GM23338 (cell line): ENCODE measurements around the gene PSMA7. TPM values are rescaled to one million over a fixed set of nuclear protein-coding genes. Genes with fewer than 3 reads are reported as not detected.

Experiments
- ATAC-seq: fragments of 200-7000 bp; cut with Tn5 transposase; 3 replicates; pipeline ENCODE4 v1.9.1; 2020
- DNase-seq: peaks from one replicate; pipeline ENCODE4 v3.0.0-alpha.2; 2015; ENCODE audit warnings: low spot score
- H2AFZ ChIP-seq: fragments of 200-600 bp; sonication (generic); 2 replicates; pipeline ENCODE4 v1.8.0; 2016; ENCODE audit warnings: antibody characterized with exemption, mild to moderate bottlenecking, moderate library complexity
- H3F3A ChIP-seq: fragments of 200-600 bp; sonication (generic); replicated peaks from 2 replicates; pipeline ENCODE4 v1.8.0; 2017; ENCODE audit warnings: antibody characterized with exemption, mixed run types, low read depth
- H3K27ac ChIP-seq: fragments of 200-600 bp; sonication (generic); 2 replicates; pipeline ENCODE4 v1.6.1; 2016; ENCODE audit warnings: low read depth
- H3K27me3 ChIP-seq: fragments of 200-600 bp; sonication (generic); 2 replicates; pipeline ENCODE4 v1.8.0; 2016; ENCODE audit warnings: mild to moderate bottlenecking, mixed run types, moderate library complexity; ENCODE audit not compliant: insufficient read depth
- H3K36me3 ChIP-seq: fragments of 200-600 bp; sonication (generic); 2 replicates; pipeline ENCODE4 v1.8.0; 2016; ENCODE audit warnings: mild to moderate bottlenecking; ENCODE audit not compliant: insufficient read depth
- H3K4me1 ChIP-seq: fragments of 200-600 bp; sonication (generic); 2 replicates; pipeline ENCODE4 v1.8.0; 2016; ENCODE audit warnings: mild to moderate bottlenecking, moderate library complexity; ENCODE audit not compliant: insufficient read depth
- H3K4me2 ChIP-seq: fragments of 200-600 bp; sonication (generic); 2 replicates; pipeline ENCODE4 v1.7.1; 2017; ENCODE audit warnings: mixed run types
- H3K4me3 ChIP-seq: fragments of 200-600 bp; sonication (generic); 2 replicates; pipeline ENCODE4 v1.6.1; 2016; ENCODE audit warnings: mixed run types
- H3K79me2 ChIP-seq: fragments of 200-600 bp; sonication (generic); replicated peaks from 2 replicates; pipeline ENCODE4 v1.8.0; 2017; ENCODE audit warnings: mild to moderate bottlenecking; ENCODE audit not compliant: insufficient read depth
- H3K9me2 ChIP-seq: fragments of 200-600 bp; sonication (generic); 2 replicates; pipeline ENCODE4 v1.8.0; 2017; ENCODE audit not compliant: insufficient read depth
- H4K20me1 ChIP-seq: fragments of 200-600 bp; sonication (generic); replicated peaks from 2 replicates; pipeline ENCODE4 v1.8.0; 2017; ENCODE audit warnings: mild to moderate bottlenecking; ENCODE audit not compliant: insufficient read depth
- H3K27ac Mint-ChIP-seq: 2 replicates; pipeline ENCODE4 v1.8.0; 2020; ENCODE audit warnings: inconsistent platforms, mild to moderate bottlenecking, moderate library complexity, mixed read lengths
- H3K27me3 Mint-ChIP-seq: 3 replicates; pipeline ENCODE4 v1.8.0; 2022; ENCODE audit warnings: low read depth, mild to moderate bottlenecking, moderate library complexity, mixed read lengths, inconsistent platforms; ENCODE audit not compliant: insufficient read depth, poor library complexity
- H3K36me3 Mint-ChIP-seq: 3 replicates; pipeline ENCODE4 v1.8.0; 2021; ENCODE audit warnings: low read depth, mild to moderate bottlenecking, inconsistent platforms, moderate library complexity, mixed read lengths
- H3K4me1 Mint-ChIP-seq: 3 replicates; pipeline ENCODE4 v1.8.0; 2020; ENCODE audit warnings: mild to moderate bottlenecking, inconsistent platforms, mixed read lengths
- H3K4me3 Mint-ChIP-seq: 3 replicates; pipeline ENCODE4 v1.8.0; 2021; ENCODE audit warnings: moderate library complexity, mild to moderate bottlenecking, inconsistent platforms, mixed read lengths
- H3K9me3 Mint-ChIP-seq: 3 replicates; pipeline ENCODE4 v1.8.0; 2020; ENCODE audit warnings: moderate library complexity, mild to moderate bottlenecking, inconsistent platforms, mixed read lengths
- CREB1 ChIP-seq: fragments of 250-450 bp; sonication (Bioruptor Pico); IDR thresholded peaks from 2 replicates; pipeline ENCODE4 v1.5.0; 2020; ENCODE audit warnings: low read depth, mild to moderate bottlenecking, moderate library complexity
- EZH2 ChIP-seq: fragments of 200-600 bp; sonication (generic); IDR thresholded peaks from one replicate; pipeline ENCODE4 v1.8.0; 2017; ENCODE audit warnings: antibody characterized with exemption, mild to moderate bottlenecking, low read depth; ENCODE audit not compliant: unreplicated experiment
- EZH2phosphoT487 ChIP-seq: fragments of 200-600 bp; sonication (generic); IDR thresholded peaks from one replicate; pipeline ENCODE4 v1.8.1; 2018; ENCODE audit warnings: antibody characterized with exemption; ENCODE audit not compliant: unreplicated experiment
- JUNB ChIP-seq: IDR thresholded peaks from one replicate; pipeline ENCODE4 v1.6.1; 2016; ENCODE audit warnings: antibody characterized with exemption; ENCODE audit not compliant: unreplicated experiment
- NANOG ChIP-seq: IDR thresholded peaks from 2 replicates; pipeline ENCODE4 v1.6.1; 2016; ENCODE audit warnings: antibody characterized with exemption, borderline replicate concordance
- POLR2AphosphoS5 ChIP-seq: IDR thresholded peaks from 2 replicates; pipeline ENCODE4 v1.6.1; 2016; ENCODE audit warnings: antibody characterized with exemption, low read depth
- ZNF114 ChIP-seq: fragments of 250-450 bp; sonication (Bioruptor Pico); IDR thresholded peaks from 2 replicates; pipeline ENCODE4 v1.5.0; 2020; ENCODE audit warnings: mild to moderate bottlenecking, moderate library complexity
- ZNF331 ChIP-seq: fragments of 250-450 bp; sonication (Bioruptor Pico); IDR thresholded peaks from 2 replicates; pipeline ENCODE4 v1.5.0; 2020; ENCODE audit warnings: low read depth, mild to moderate bottlenecking, moderate library complexity
- polyA plus RNA-seq: library from polyadenylated mRNA; unstranded; fragments of >200 nt; fragmentation: Nextera tagmentation; extraction: Ambion mirVana; gene quantifications from 2 replicates; pipeline ENCODE4 v1.2.1, GENCODE V29; 2016
- total RNA-seq: library from RNA; depleted of rRNA; stranded (reverse); fragments of >200 nt; shearing (Covaris generic); gene quantifications from 2 replicates; pipeline ENCODE4 v1.2.3, GENCODE V29; 2014
- TF ChIP-seq, protein P1 (sequence below): IDR thresholded peaks from 2 replicates; pipeline ENCODE4 v1.6.1; 2016; ENCODE audit warnings: antibody characterized with exemption
- TF ChIP-seq, protein P2 (sequence below), 2 experiments: fragments of 200-600 bp in 1 of 2; sonication (generic) in 1 of 2; conservative IDR thresholded peaks; 2 replicates each; pipeline versions ENCODE4 v1.5.1 to v1.6.1; 2016 to 2017; ENCODE audit warnings: antibody characterized with exemption in 2 of 2, low read depth in 2 of 2, mild to moderate bottlenecking in 2 of 2, moderate library complexity in 1 of 2

PSMA7 gene
- total and polyA plus RNA-seq, 2 experiments from 2014 or later = 357 to 628 TPM

DNA sequence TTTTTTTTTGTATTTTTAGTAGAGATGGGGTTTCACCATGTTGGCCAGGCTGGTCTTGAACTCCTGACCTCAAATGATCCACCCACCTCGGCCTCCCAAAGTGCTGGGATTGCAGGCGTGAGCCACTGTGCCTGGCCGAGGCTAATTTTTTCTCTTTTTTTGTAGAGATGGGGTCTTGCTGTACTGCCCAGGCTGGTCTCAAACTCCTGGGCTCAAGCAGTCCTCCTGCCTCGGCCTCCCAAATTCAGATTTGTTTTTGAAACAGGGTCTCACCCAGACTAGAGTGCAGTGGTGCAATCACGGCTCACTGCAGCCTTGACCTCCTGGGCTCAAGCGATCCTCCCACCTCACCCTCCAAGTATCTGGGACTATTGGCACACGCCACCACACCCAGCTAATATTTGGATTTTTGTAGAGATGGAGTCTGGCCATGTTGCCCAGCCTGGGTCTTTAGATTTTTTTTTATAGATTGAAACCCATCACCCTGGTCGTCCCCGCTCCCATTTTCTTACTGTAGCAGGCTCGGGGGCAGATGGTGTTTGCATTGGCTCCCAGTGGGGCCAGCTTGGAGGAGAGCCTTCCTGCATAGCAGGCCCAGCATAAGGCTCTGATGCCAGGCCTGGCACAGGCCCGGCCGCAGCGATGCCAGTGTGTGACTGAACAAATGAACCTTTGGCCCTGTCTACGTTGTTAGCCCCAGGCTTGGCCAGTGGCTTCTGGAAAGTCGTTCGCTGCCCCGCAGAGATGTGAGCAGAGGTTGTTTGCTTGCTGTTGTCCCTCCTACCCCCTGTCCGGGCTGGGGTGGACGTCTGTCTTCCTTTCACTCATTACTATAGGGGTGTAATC is 35.3 kb upstream of the PSMA7 start:
- no peak overlapping the region for H3K4me3 Mint-ChIP-seq

DNA sequence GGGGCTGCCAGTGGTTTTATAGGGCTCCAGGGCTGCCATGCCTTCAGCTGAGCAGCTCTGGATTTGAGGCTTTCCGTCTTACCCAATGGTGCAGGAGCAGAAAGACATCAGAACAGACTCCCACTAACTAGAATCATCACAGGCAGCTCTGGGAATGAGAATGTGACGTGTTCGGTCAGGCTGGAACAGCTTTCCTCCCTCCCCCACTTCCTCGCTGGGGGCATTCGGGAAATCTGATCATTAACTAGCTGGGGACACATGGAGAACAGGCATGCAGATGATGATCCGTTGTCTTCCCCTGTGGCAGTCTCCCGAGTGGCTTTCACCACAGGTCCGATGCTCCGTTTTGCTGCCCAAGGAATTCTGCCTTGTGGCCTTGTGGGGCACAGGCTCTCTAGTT is 34.1 kb upstream of the PSMA7 start:
- Mint-ChIP-seq H3K4me1 (peaks cover 7% of the 10 kb centered on the region), H3K27me3 (peaks cover 9% of the 10 kb centered on the region), H3K36me3 (peaks cover 29% of the 10 kb centered on the region), H3K27ac (no peak overlapping the region), H3K9me3 (no peaks in the 10 kb centered on the region; the same call in 2 of the 3 replicates), H3K4me3 (no peak overlapping the region)
- no peak for TF ChIP-seq NANOG
- no peak for TF ChIP-seq JUNB
- no peak for TF ChIP-seq EZH2
- TF ChIP-seq, protein P1, sequence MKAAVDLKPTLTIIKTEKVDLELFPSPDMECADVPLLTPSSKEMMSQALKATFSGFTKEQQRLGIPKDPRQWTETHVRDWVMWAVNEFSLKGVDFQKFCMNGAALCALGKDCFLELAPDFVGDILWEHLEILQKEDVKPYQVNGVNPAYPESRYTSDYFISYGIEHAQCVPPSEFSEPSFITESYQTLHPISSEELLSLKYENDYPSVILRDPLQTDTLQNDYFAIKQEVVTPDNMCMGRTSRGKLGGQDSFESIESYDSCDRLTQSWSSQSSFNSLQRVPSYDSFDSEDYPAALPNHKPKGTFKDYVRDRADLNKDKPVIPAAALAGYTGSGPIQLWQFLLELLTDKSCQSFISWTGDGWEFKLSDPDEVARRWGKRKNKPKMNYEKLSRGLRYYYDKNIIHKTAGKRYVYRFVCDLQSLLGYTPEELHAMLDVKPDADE = no peak
- TF ChIP-seq, protein P2, sequence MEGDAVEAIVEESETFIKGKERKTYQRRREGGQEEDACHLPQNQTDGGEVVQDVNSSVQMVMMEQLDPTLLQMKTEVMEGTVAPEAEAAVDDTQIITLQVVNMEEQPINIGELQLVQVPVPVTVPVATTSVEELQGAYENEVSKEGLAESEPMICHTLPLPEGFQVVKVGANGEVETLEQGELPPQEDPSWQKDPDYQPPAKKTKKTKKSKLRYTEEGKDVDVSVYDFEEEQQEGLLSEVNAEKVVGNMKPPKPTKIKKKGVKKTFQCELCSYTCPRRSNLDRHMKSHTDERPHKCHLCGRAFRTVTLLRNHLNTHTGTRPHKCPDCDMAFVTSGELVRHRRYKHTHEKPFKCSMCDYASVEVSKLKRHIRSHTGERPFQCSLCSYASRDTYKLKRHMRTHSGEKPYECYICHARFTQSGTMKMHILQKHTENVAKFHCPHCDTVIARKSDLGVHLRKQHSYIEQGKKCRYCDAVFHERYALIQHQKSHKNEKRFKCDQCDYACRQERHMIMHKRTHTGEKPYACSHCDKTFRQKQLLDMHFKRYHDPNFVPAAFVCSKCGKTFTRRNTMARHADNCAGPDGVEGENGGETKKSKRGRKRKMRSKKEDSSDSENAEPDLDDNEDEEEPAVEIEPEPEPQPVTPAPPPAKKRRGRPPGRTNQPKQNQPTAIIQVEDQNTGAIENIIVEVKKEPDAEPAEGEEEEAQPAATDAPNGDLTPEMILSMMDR (conservative IDR thresholded peaks at IDR 0.05; ENCODE audit: low read depth in 2 of 2) = no peak
- ATAC-seq (no peak), DNase-seq (no peak)
- Histone ChIP-seq H4K20me1 (no peaks in the 10 kb centered on the region), H2AFZ (no peak overlapping the region), H3K4me1 (no peaks in the 10 kb centered on the region; the same call in 1 of the 2 replicates), H3K36me3 (no peaks in the 10 kb centered on the region), H3F3A (peaks cover under 1% of the 10 kb centered on the region), H3K27me3 (no peaks in the 10 kb centered on the region), H3K79me2 (no peaks in the 10 kb centered on the region), H3K4me3 (no peak overlapping the region), H3K4me2 (no peak overlapping the region), H3K27ac (no peak overlapping the region), H3K9me2 (no peaks in the 10 kb centered on the region)

More for the DNA sequence above, 35.3 kb upstream of the PSMA7 start:
- H3K79me2 ChIP-seq = peaks cover 5% of the 10 kb centered on the region
- DNase-seq (no peak), ATAC-seq (no peak)
- no peaks in the 10 kb centered on the region; the same call in 2 of the 3 replicates for H3K9me3 Mint-ChIP-seq
- no peak overlapping the region for H2AFZ ChIP-seq
- H3F3A ChIP-seq = peaks cover 7% of the 10 kb centered on the region
- peaks cover 11% of the 10 kb centered on the region for H3K27me3 Mint-ChIP-seq
- peaks cover 26% of the 10 kb centered on the region for H3K36me3 Mint-ChIP-seq
- H3K4me3 ChIP-seq = no peak overlapping the region
- no peaks in the 10 kb centered on the region for H3K27me3 ChIP-seq
- H3K4me1 Mint-ChIP-seq = peaks cover 10% of the 10 kb centered on the region
- no peak overlapping the region for H3K27ac Mint-ChIP-seq
- H3K9me2 ChIP-seq = no peaks in the 10 kb centered on the region
- no peaks in the 10 kb centered on the region for H3K36me3 ChIP-seq
- H3K27ac ChIP-seq = no peak overlapping the region
- no peak overlapping the region for H3K4me2 ChIP-seq
- TF ChIP-seq EZH2 (no peak), EZH2phosphoT487 (no peak), POLR2AphosphoS5 (no peak), CREB1 (CRISPR knock-in tag) (no peak), ZNF331 (CRISPR knock-in tag) (no peak), NANOG (no peak), ZNF114 (CRISPR knock-in tag) (no peak)
- TF ChIP-seq, protein P1 = no peak
- H4K20me1 ChIP-seq = no peaks in the 10 kb centered on the region
- H3K4me1 ChIP-seq = peaks cover under 1% of the 10 kb centered on the region; the same call in 1 of the 2 replicates
